Endothelial cell of umbilical vein (primary cell): ENCODE data around the gene ADAP2. TPM values are rescaled to one million over a fixed set of nuclear protein-coding genes. Genes with fewer than 3 reads are reported as not detected.

Experiments
- BruUV-seq: library from RNA; stranded (reverse); fragments of 400-500 nt; replicated peaks from 2 replicates; lab custom pipeline; 2021; lab: Mats Ljungman, UMichigan
- CTCF ChIA-PET: fragments of 300-600, 350-600 bp; sonication (Branson Sonifier 250); formaldehyde crosslinking; loops from one replicate; lab custom pipeline; 2021; ENCODE audit warnings: antibody characterized with exemption, inconsistent platforms; lab: Charles Lee
- POLR2A ChIA-PET: fragments of 300-600, 350-600 bp; sonication (Branson Sonifier 250); formaldehyde crosslinking; loops from one replicate; lab custom pipeline; 2021; ENCODE audit warnings: antibody characterized with exemption, inconsistent platforms; lab: Charles Lee
- DNase-seq: peaks from one replicate; pipeline ENCODE4 v3.0.0-alpha.2; 2011; ENCODE audit warnings: low read depth, low spot score
- FAIRE-seq: peaks from 2 replicates; lab custom pipeline; 2011; peaks lifted over from hg19 to GRCh38; lab: Jason Lieb, UNC
- H2AFZ ChIP-seq: 2 replicates; pipeline ENCODE4 v1.6.0; 2012; ENCODE audit warnings: low read depth, low read length, control low read depth, inconsistent platforms
- H3K27ac ChIP-seq: 2 replicates; pipeline ENCODE4 v1.5.1; 2011; ENCODE audit warnings: low read depth, mild to moderate bottlenecking, control low read depth, low read length, moderate library complexity; ENCODE audit not compliant: insufficient read depth
- H3K27me3 ChIP-seq, 2 experiments: 2 replicates each; pipeline versions ENCODE4 v1.6.0 to v1.6.1; 2011; ENCODE audit warnings: low read length in 2 of 2, mixed read lengths in 1 of 2; ENCODE audit not compliant: control insufficient read depth in 2 of 2, insufficient read depth in 2 of 2
- H3K36me3 ChIP-seq, 2 experiments: 2 replicates in 1 of 2; 3 replicates in 1 of 2; pipeline ENCODE4 v1.5.1; 2011; ENCODE audit warnings: low read length in 2 of 2, mild to moderate bottlenecking in 1 of 2, moderate library complexity in 1 of 2; ENCODE audit not compliant: control insufficient read depth in 2 of 2, insufficient read depth in 2 of 2; ENCODE audit errors: extremely low read depth in 1 of 2
- H3K4me1 ChIP-seq: 3 replicates; pipeline ENCODE4 v1.5.1; 2011; ENCODE audit warnings: mild to moderate bottlenecking, low read length; ENCODE audit not compliant: control insufficient read depth, insufficient read depth; ENCODE audit errors: extremely low read depth
- H3K4me2 ChIP-seq: 2 replicates; pipeline ENCODE4 v1.6.1; 2011; ENCODE audit warnings: low read length, control low read depth, mixed read lengths; ENCODE audit not compliant: insufficient read depth
- H3K4me3 ChIP-seq, 3 experiments: fragments of 200-600 bp in 1 of 3; sonication (generic), shearing (Covaris generic) in 1 of 3; replicated peaks in 1 of 3; 2 replicates each; pipeline ENCODE4 v1.5.1; 2011 to 2016; ENCODE audit warnings: control low read depth in 3 of 3, low read length in 3 of 3, mild to moderate bottlenecking in 2 of 3, inconsistent platforms in 1 of 3, low read depth in 1 of 3, moderate library complexity in 1 of 3; ENCODE audit not compliant: insufficient read depth in 1 of 3
- H3K79me2 ChIP-seq: 2 replicates; pipeline ENCODE4 v1.6.0; 2012; ENCODE audit warnings: low read length, inconsistent platforms; ENCODE audit not compliant: control insufficient read depth, insufficient read depth
- H3K9ac ChIP-seq: replicated peaks from 2 replicates; pipeline ENCODE3; 2011; ENCODE audit warnings: low read length, control low read depth; ENCODE audit not compliant: insufficient read depth; ENCODE audit errors: extremely low read depth
- H3K9me1 ChIP-seq: replicated peaks from 3 replicates; pipeline ENCODE4 v1.6.0; 2011; ENCODE audit warnings: mild to moderate bottlenecking, low read length; ENCODE audit not compliant: control insufficient read depth, insufficient read depth; ENCODE audit errors: extremely low read depth
- H3K9me3 ChIP-seq: replicated peaks from 2 replicates; pipeline ENCODE4 v1.5.1; 2012; ENCODE audit warnings: low read length, inconsistent platforms; ENCODE audit not compliant: control insufficient read depth, insufficient read depth
- H4K20me1 ChIP-seq: replicated peaks from 2 replicates; pipeline ENCODE3; 2011; ENCODE audit warnings: mild to moderate bottlenecking, low read length; ENCODE audit not compliant: control insufficient read depth, insufficient read depth; ENCODE audit errors: extremely low read depth
- EZH2 ChIP-seq: IDR thresholded peaks from 2 replicates; pipeline ENCODE4 v1.6.1; 2012; ENCODE audit warnings: borderline replicate concordance, low read depth, mild to moderate bottlenecking, moderate library complexity, low read length, inconsistent platforms; ENCODE audit not compliant: severe bottlenecking
- FOS ChIP-seq: IDR thresholded peaks from 2 replicates; pipeline ENCODE4 v1.6.1; 2011; ENCODE audit warnings: mild to moderate bottlenecking, low read length, moderate library complexity, borderline replicate concordance; ENCODE audit not compliant: insufficient read depth
- GATA2 ChIP-seq: IDR thresholded peaks from 2 replicates; pipeline ENCODE4 v1.7.0; 2011; ENCODE audit warnings: low read depth, mild to moderate bottlenecking, moderate library complexity, mixed read lengths, low read length; ENCODE audit not compliant: insufficient read length, insufficient read depth
- JUN ChIP-seq: IDR thresholded peaks from 2 replicates; pipeline ENCODE4 v1.6.1; 2011; ENCODE audit warnings: borderline replicate concordance, low read depth; ENCODE audit not compliant: insufficient read length, insufficient read depth
- MAX ChIP-seq: IDR thresholded peaks from 2 replicates; pipeline ENCODE4 v1.6.1; 2011; ENCODE audit not compliant: insufficient read depth, insufficient read length
- MYC ChIP-seq: IDR thresholded peaks from one replicate; pipeline ENCODE4 v1.6.1; 2011; ENCODE audit warnings: mild to moderate bottlenecking, low read depth, low read length
- POLR2A ChIP-seq: IDR thresholded peaks from 2 replicates; pipeline ENCODE4 v1.6.1; 2012; ENCODE audit warnings: low read depth, mild to moderate bottlenecking, control low read depth, low read length
- POLR2AphosphoS5 ChIP-seq: IDR thresholded peaks from 2 replicates; pipeline ENCODE4 v1.6.1; 2012; ENCODE audit warnings: low read depth, mild to moderate bottlenecking, control low read depth, low read length, moderate library complexity; ENCODE audit not compliant: insufficient read depth
- dilution Hi-C: fragments of 300-500 bp; cut with MboI; formaldehyde crosslinking; loops from one replicate; pipeline ENCODE4 v1.15.0; 2019; ENCODE audit warnings: low sequenced_read_pairs; ENCODE audit not compliant: extremely low pct_ligation_motif_present
- intact Hi-C: fragments of 100-400 bp; cut with micrococcal nuclease; formaldehyde crosslinking; loops from one replicate; pipeline ENCODE4 v1.10.0; 2022
- polyA plus RNA-seq, 4 experiments: library from polyadenylated mRNA; depleted of rRNA in 3 of 4; stranded (reverse) in 3 of 4; unstranded in 1 of 4; fragments of >200 nt; gene quantifications; 2 replicates each; pipeline versions ENCODE4 v1.2.1 to v1.2.3, GENCODE V29; 2011 to 2012; ENCODE audit warnings: missing spikeins in 1 of 4
- total RNA-seq: library from RNA; stranded (reverse); gene quantifications from 2 replicates; pipeline ENCODE4 v1.2.3, GENCODE V29; 2021
- TF ChIP-seq, protein P1 (sequence below), 2 donors: IDR thresholded peaks; 1 replicate in 1 of 2; 2 replicates in 1 of 2; pipeline ENCODE4 v1.5.1; 2011; ENCODE audit warnings: low read length in 2 of 2, mild to moderate bottlenecking in 2 of 2, moderate library complexity in 2 of 2, control low read depth in 1 of 2, inconsistent platforms in 1 of 2, low read depth in 1 of 2; ENCODE audit not compliant: insufficient read depth in 1 of 2; ENCODE audit errors: extremely low read depth in 1 of 2

The ADAP2 gene
- total and polyA plus RNA-seq, 2 donors (not counting 3 experiments of a cell fraction or from before 2014, with no cell fraction given): 0.28 to 1.0 TPM

- dilution Hi-C loops: no loop called here
- Histone ChIP-seq H3K4me2 (no peak overlapping the region), H3K79me2 (no peaks in the 10 kb centered on the region), H3K4me1 (no peaks in the 10 kb centered on the region), H3K27me3 (peaks cover 0 to 10% of the 10 kb centered on the region in 2 experiments), H3K9ac (no peak overlapping the region), H3K4me3 (no peak overlapping the region), H3K27ac (no peak overlapping the region), H4K20me1 (no peaks in the 10 kb centered on the region), H3K9me1 (no peaks in the 10 kb centered on the region), H2AFZ (no peak overlapping the region), H3K9me3 (no peaks in the 10 kb centered on the region), H3K36me3 (no peaks in the 10 kb centered on the region)
- intact Hi-C loops: no loop called here
- no TSS peak for BruUV-seq
- POLR2A ChIA-PET: no interaction called here
- no peak for TF ChIP-seq FOS
- no peak for FAIRE-seq
- CTCF ChIA-PET: no interaction called here
- no peak for DNase-seq
These were observed 20.7 kb downstream of the ADAP2 start for GRCh38 chr17:30942308-30943079.

- dilution Hi-C loops: no loop called here
- no peak overlapping the region for H3K9ac ChIP-seq
- TF ChIP-seq POLR2A: no peak
- no peak for TF ChIP-seq MAX
- TF ChIP-seq EZH2: no peak
- no peak for TF ChIP-seq POLR2AphosphoS5
- TF ChIP-seq MYC: no peak
- TF ChIP-seq, protein P1, sequence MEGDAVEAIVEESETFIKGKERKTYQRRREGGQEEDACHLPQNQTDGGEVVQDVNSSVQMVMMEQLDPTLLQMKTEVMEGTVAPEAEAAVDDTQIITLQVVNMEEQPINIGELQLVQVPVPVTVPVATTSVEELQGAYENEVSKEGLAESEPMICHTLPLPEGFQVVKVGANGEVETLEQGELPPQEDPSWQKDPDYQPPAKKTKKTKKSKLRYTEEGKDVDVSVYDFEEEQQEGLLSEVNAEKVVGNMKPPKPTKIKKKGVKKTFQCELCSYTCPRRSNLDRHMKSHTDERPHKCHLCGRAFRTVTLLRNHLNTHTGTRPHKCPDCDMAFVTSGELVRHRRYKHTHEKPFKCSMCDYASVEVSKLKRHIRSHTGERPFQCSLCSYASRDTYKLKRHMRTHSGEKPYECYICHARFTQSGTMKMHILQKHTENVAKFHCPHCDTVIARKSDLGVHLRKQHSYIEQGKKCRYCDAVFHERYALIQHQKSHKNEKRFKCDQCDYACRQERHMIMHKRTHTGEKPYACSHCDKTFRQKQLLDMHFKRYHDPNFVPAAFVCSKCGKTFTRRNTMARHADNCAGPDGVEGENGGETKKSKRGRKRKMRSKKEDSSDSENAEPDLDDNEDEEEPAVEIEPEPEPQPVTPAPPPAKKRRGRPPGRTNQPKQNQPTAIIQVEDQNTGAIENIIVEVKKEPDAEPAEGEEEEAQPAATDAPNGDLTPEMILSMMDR (IDR thresholded peaks at IDR 0.05; ENCODE audit: extremely low read depth in 1 of 2, insufficient read depth in 1 of 2, low read depth in 1 of 2, low read length in 2 of 2): no peak
- TF ChIP-seq GATA2: no peak
- TF ChIP-seq JUN: no peak
- no peak for TF ChIP-seq FOS
- H3K9me1 ChIP-seq: no peaks in the 10 kb centered on the region
- no peak overlapping the region for H2AFZ ChIP-seq
- H3K9me3 ChIP-seq: no peaks in the 10 kb centered on the region
- H3K4me1 ChIP-seq: no peaks in the 10 kb centered on the region
- BruUV-seq: no TSS peak
- no peaks in the 10 kb centered on the region for H3K36me3 ChIP-seq
- no peak overlapping the region for H3K4me3 ChIP-seq
- no peaks in the 10 kb centered on the region for H3K79me2 ChIP-seq
- DNase-seq (no peak), FAIRE-seq (no peak)
- no peaks in the 10 kb centered on the region for H3K27me3 ChIP-seq
- H3K27ac ChIP-seq: no peak overlapping the region
- intact Hi-C loops: no loop called here
- ChIA-PET POLR2A (no interaction called here), CTCF (no interaction called here)
- no peaks in the 10 kb centered on the region for H4K20me1 ChIP-seq
- no peak overlapping the region for H3K4me2 ChIP-seq
These were observed 26.1 kb downstream of the ADAP2 start for GRCh38 chr17:30947796-30948195.
